ENCODE measurements around the gene UCN2. TPM values are rescaled to one million over a fixed set of nuclear protein-coding genes. Genes with fewer than 3 reads are reported as not detected.

The UCN2 gene
- total and polyA plus RNA-seq, 11 donors = 0.11 to 0.35 (median 0.24) TPM; not detected in 4

GRCh38 chr3:48519277-48519643, 44.3 kb downstream of the UCN2 start:
- Histone ChIP-seq H3K36me3 (no peaks in the 10 kb centered on the region), H3K27me3 (no peaks in the 10 kb centered on the region), H3K27ac (no peak overlapping the region), H3K9me3 (no peaks in the 10 kb centered on the region), H3K4me1 (peaks cover 0 to 4% (median 0%) of the 10 kb centered on the region in 12 donors), H3K4me3 (no peak overlapping the region)
- no peak for DNase-seq
- TF ChIP-seq POLR2A (IDR thresholded peaks at IDR 0.05) = no peak
- TF ChIP-seq, protein P1, sequence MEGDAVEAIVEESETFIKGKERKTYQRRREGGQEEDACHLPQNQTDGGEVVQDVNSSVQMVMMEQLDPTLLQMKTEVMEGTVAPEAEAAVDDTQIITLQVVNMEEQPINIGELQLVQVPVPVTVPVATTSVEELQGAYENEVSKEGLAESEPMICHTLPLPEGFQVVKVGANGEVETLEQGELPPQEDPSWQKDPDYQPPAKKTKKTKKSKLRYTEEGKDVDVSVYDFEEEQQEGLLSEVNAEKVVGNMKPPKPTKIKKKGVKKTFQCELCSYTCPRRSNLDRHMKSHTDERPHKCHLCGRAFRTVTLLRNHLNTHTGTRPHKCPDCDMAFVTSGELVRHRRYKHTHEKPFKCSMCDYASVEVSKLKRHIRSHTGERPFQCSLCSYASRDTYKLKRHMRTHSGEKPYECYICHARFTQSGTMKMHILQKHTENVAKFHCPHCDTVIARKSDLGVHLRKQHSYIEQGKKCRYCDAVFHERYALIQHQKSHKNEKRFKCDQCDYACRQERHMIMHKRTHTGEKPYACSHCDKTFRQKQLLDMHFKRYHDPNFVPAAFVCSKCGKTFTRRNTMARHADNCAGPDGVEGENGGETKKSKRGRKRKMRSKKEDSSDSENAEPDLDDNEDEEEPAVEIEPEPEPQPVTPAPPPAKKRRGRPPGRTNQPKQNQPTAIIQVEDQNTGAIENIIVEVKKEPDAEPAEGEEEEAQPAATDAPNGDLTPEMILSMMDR (IDR thresholded peaks at IDR 0.05) = no peak
- 96 to 99% (median 97%) methylated on average over 6 to 9 of the region's 9 CpGs for WGBS, 4 donors
- intact Hi-C loops (cut with DNase I) = no loop called here
- ATAC-seq = no peak

- WGBS, 4 donors = 70 to 84% (median 82%) methylated on average over 12 of the region's 12 CpGs
- Histone ChIP-seq H3K4me3 (no peak overlapping the region), H3K4me1 (peaks cover 0 to 4% (median 0%) of the 10 kb centered on the region in 12 donors), H3K27ac (no peak overlapping the region), H3K36me3 (no peaks in the 10 kb centered on the region), H3K27me3 (no peaks in the 10 kb centered on the region), H3K9me3 (no peaks in the 10 kb centered on the region)
- intact Hi-C loops (cut with DNase I) = no loop called here
- ATAC-seq (no peak), DNase-seq (no peak)
- TF ChIP-seq, protein P1 (IDR thresholded peaks at IDR 0.05) = no peak
- TF ChIP-seq POLR2A (IDR thresholded peaks at IDR 0.05) = no peak
Measured at GRCh38 chr3:48518638-48519276, 44.8 kb downstream of the UCN2 start.

- H3K27me3 ChIP-seq = no peaks in the 10 kb centered on the region
- 91 to 97% (median 94%) methylated on average over 4 to 6 of the region's 6 CpGs for WGBS, 4 donors
- H3K4me1 ChIP-seq = peaks cover 0 to 4% (median 0%) of the 10 kb centered on the region in 12 donors
- no peak for ATAC-seq
- H3K36me3 ChIP-seq = no peaks in the 10 kb centered on the region
- no peak overlapping the region for H3K27ac ChIP-seq
- no peaks in the 10 kb centered on the region for H3K9me3 ChIP-seq
- no peak overlapping the region for H3K4me3 ChIP-seq
- intact Hi-C loops (cut with DNase I) = no loop called here
- DNase-seq = no peak
- no peak for TF ChIP-seq POLR2A (IDR thresholded peaks at IDR 0.05)
- TF ChIP-seq, protein P1 (IDR thresholded peaks at IDR 0.05) = no peak
Measured at GRCh38 chr3:48518069-48518468, 45.5 kb downstream of the UCN2 start.

DNA sequence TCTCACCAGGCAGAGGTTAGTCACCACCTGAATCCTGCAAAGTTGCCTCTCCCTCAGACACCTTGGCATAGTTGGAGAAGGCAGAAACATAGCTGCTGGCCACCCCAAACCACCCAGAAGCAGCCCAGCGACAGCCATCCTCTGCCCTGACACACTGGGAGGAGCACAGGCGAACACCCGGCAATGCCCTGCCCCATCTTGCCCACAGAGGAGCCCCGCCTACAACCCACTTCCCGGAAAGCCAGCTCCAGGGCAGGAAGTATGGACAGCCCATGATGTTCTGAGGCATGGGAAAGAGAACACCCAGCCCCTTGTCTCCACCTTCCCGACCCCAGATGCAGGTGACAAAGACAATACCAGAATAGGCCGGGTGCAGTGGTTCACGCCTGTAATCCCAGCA, 47.0 kb downstream of the UCN2 start:
- no peak overlapping the region for H3K27ac ChIP-seq
- H3K9me3 ChIP-seq = no peaks in the 10 kb centered on the region
- no peak for TF ChIP-seq POLR2A (IDR thresholded peaks at IDR 0.05)
- TF ChIP-seq, protein P1 (IDR thresholded peaks at IDR 0.05) = no peak
- ATAC-seq (no peak), DNase-seq (no peak)
- no peak overlapping the region for H3K4me3 ChIP-seq
- H3K27me3 ChIP-seq = no peaks in the 10 kb centered on the region
- H3K36me3 ChIP-seq = no peaks in the 10 kb centered on the region
- 61 to 75% (median 73%) methylated on average over 7 to 8 of the region's 8 CpGs for whole genome bisulfite sequencing, 4 donors
- intact Hi-C loops (cut with DNase I) = no loop called here
- H3K4me1 ChIP-seq = peaks cover 0 to 4% (median 0%) of the 10 kb centered on the region in 12 donors
